ENCODE data around the gene EFCAB6.

Gene EFCAB6

GRCh38 chr22:43831561-43832392 is 19.7 kb upstream of the EFCAB6 start:
- no peak for DNase-seq (ENCODE audit: low read depth)

GRCh38 chr22:43830931-43831560 is 18.9 kb upstream of the EFCAB6 start:
- no peak for DNase-seq (ENCODE audit: low read depth)

GRCh38 chr22:43829904-43830851 is 18.1 kb upstream of the EFCAB6 start:
- DNase-seq (ENCODE audit: low read depth), result no peak

- DNase-seq (ENCODE audit: low read depth), result no peak
Observed at GRCh38 chr22:43828998-43829782, 17.1 kb upstream of the EFCAB6 start.

- DNase-seq (ENCODE audit: low read depth), result no peak
Observed at GRCh38 chr22:43828725-43828997, 16.6 kb upstream of the EFCAB6 start.

GRCh38 chr22:43827926-43828724 is 16.0 kb upstream of the EFCAB6 start:
- DNase-seq (ENCODE audit: low read depth), result no peak

- no peak for DNase-seq (ENCODE audit: low read depth)
Observed at GRCh38 chr22:43827003-43827735, 15.1 kb upstream of the EFCAB6 start.

GRCh38 chr22:43826142-43827002 is 14.3 kb upstream of the EFCAB6 start:
- DNase-seq (ENCODE audit: low read depth), result no peak

GRCh38 chr22:43825651-43826050 is 13.5 kb upstream of the EFCAB6 start:
- no peak for DNase-seq (ENCODE audit: low read depth)

GRCh38 chr22:43824724-43825420 is 12.8 kb upstream of the EFCAB6 start:
- no peak for DNase-seq (ENCODE audit: low read depth)

- DNase-seq (ENCODE audit: low read depth), result no peak
Observed at GRCh38 chr22:43823911-43824665, 12.0 kb upstream of the EFCAB6 start.

- no peak for DNase-seq (ENCODE audit: low read depth)
Observed at GRCh38 chr22:43823353-43823908, 11.3 kb upstream of the EFCAB6 start.

- no peak for DNase-seq (ENCODE audit: low read depth)
Observed at GRCh38 chr22:43821606-43822425, 9.7 kb upstream of the EFCAB6 start.

GRCh38 chr22:43820651-43821305 is 8.7 kb upstream of the EFCAB6 start:
- no peak for DNase-seq (ENCODE audit: low read depth)

GRCh38 chr22:43819931-43820640 is 8.0 kb upstream of the EFCAB6 start:
- no peak for DNase-seq (ENCODE audit: low read depth)
